ENCODE results near the gene GIPR.
A peak's percentile ranks its signal among the peaks of the same experiment; 100 is the strongest.

GIPR gene

GRCh38 chr19:45660636-45661035 is 7.4 kb upstream of the GIPR start:
- H3K4me3 ChIP-seq (replicated peaks; ENCODE audit: low read depth, low read length): no peak overlapping the region
- no peak for DNase-seq (ENCODE audit: extremely low read depth, low read depth)
- TF ChIP-seq CTCF (IDR thresholded peaks at IDR 0.05; ENCODE audit: low read depth, low read length, missing control alignments): no peak

GRCh38 chr19:45663800-45664199 is 4.2 kb upstream of the GIPR start:
- H3K4me3 ChIP-seq (replicated peaks; ENCODE audit: low read depth, low read length): no peak overlapping the region
- DNase-seq (ENCODE audit: extremely low read depth, low read depth): no peak
- TF ChIP-seq CTCF (IDR thresholded peaks at IDR 0.05; ENCODE audit: low read depth, low read length, missing control alignments): no peak

- H3K4me3 ChIP-seq (replicated peaks; ENCODE audit: low read depth, low read length): no peak overlapping the region
- TF ChIP-seq CTCF (IDR thresholded peaks at IDR 0.05; ENCODE audit: low read depth, low read length, missing control alignments): no peak
- DNase-seq (ENCODE audit: extremely low read depth, low read depth): no peak
Observed at GRCh38 chr19:45664575-45664974, 3.4 kb upstream of the GIPR start.

GRCh38 chr19:45668342-45668871 is 386 bp downstream of the GIPR start:
- peak overlapping the region; percentile 31 for H3K4me3 ChIP-seq (replicated peaks; ENCODE audit: low read depth, low read length)
- no peak for DNase-seq (ENCODE audit: extremely low read depth, low read depth)
- TF ChIP-seq CTCF (IDR thresholded peaks at IDR 0.05; ENCODE audit: low read depth, low read length, missing control alignments): no peak

- H3K4me3 ChIP-seq (replicated peaks; ENCODE audit: low read depth, low read length): no peak overlapping the region
- no peak for TF ChIP-seq CTCF (IDR thresholded peaks at IDR 0.05; ENCODE audit: low read depth, low read length, missing control alignments)
- DNase-seq (ENCODE audit: extremely low read depth, low read depth): no peak
Observed at GRCh38 chr19:45670670-45671453, 2.8 kb downstream of the GIPR start.

- no peak overlapping the region for H3K4me3 ChIP-seq (replicated peaks; ENCODE audit: low read depth, low read length)
- DNase-seq (ENCODE audit: extremely low read depth, low read depth): no peak
- TF ChIP-seq CTCF (IDR thresholded peaks at IDR 0.05; ENCODE audit: low read depth, low read length, missing control alignments): no peak
Observed at GRCh38 chr19:45674946-45675345, 6.9 kb downstream of the GIPR start.
